Hematopoietic multipotent progenitor cell treated with erythropoietin and hydrocortisone succinate and interleukin-3 and kit ligand, for 8 days (in vitro differentiated cells): ENCODE data around the gene FBP1.

ENCODE experiments used
- DNase-seq: peaks from one replicate; pipeline ENCODE4 v3.0.0-alpha.2; 2015

FBP1 gene

DNA sequence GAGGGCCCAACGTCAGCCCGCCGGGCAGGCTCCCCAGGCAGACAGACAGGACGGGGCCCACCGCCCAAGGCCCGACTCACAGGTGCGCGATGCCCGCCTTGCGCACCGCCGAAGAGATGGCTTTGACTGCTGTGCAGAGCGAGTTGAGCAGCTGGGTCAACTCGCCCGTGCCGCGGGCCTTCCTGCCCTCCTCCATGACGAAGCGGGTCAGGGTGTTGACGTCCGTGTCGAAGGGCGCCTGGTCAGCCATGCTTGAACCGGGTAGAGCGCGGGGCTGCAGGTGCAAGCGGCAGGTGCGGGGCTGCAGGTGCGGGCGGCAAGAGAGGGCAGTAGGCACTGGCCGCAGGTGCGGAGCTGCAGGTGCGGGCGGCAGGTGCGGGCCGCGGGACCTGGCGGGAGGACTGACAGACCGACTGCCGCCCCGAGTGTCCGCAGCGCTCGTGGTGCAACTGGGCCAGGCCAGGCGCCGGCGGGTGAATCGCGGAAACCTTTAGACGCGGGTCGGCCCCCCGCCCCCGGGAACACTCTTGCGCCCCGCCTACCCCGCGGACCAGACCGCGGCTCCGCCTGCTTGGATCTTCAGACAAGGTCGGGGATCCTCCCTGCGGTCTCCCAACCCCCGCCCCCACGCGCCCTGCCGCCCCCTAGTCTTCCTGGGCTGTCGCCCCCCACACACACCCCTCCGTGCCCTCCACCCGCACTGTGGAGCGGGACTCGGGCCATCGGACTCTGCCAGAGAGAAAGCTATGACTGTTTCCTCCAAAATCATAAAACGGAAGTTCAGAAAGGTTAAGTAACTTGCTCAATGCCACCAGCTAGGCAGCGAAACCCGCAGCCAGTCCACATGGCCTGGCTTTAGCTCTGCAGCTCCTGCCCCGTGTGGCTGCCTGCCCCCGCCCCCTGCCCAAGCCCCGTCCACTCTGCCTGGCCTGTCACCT, at the start of gene FBP1:
FBP1 (minus strand) TSS at position 458 of the 938 bp plus-strand sequence; CDS start at position 250, 208 bp downstream.
- DNase-seq: peak; percentile 6

DNA sequence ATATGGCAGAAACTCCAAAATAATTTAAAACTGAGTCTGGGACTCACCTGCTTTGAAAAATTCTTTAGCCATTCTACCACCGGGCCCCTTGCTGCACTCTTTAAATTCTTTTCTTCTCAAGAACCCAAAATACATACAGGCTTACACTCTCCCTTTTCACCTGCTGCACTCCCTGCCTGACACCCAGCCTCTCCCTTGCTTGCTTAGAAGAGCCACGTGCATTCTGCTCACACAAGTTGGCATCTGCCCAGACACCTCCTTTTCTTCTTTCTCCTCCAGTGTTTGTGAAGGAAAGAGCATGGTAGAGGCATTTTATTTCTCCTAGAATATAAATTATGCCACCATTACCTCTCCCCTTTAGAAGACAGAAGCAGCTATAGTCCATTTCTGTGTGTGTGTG, 48.1 kb upstream of the FBP1 start:
- no peak for DNase-seq

- DNase-seq: no peak
These were observed 46.0 kb upstream of the FBP1 start for GRCh38 chr9:94685359-94685758.

- peak; percentile 60 for DNase-seq
These were observed 42.2 kb upstream of the FBP1 start for GRCh38 chr9:94681508-94681907.

GRCh38 chr9:94680621-94681020, 41.3 kb upstream of the FBP1 start:
- no peak for DNase-seq

GRCh38 chr9:94680020-94680419, 40.7 kb upstream of the FBP1 start:
- no peak for DNase-seq

DNA sequence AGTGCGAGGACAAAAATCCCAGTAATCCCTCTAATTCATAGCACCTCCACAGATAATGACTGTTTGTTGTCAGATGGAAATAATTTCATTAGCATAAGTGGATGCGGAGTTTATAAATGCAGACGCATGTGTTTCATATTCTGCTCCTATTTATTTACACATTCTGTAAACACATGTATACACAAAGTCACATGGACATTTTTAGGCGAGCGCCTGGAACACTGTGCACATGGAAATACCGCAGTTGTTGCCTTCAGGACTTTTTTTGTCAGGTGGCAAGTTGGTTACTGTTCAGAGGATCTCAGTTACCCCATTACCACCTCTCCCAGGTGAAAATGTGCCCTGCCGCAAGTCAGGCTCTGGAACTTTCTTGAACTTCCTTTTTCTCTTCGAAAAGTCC, 40.3 kb upstream of the FBP1 start:
- no peak for DNase-seq

DNA sequence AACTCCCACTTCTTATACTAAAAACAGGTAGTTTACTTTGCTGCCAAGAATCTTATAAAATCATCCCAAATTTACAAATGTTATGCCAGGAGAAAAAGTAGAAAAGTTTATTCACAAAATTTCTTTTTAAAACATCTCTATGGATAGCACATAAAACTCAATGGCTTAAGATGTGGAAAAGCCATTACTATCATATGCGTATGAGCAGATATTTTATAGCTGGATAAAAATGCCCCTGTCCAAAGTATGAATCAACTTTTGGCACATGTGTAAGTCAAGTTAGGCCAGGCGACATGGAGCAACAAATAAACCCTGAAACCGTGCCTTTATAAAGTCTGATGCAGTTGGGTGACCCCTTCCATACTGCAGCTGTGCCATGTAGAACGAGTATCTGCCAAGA, 38.6 kb upstream of the FBP1 start:
- DNase-seq: no peak

GRCh38 chr9:94676446-94677131, 37.3 kb upstream of the FBP1 start:
- no peak for DNase-seq

GRCh38 chr9:94675008-94675881, 35.9 kb upstream of the FBP1 start:
- no peak for DNase-seq

GRCh38 chr9:94672811-94673487, 33.6 kb upstream of the FBP1 start:
- DNase-seq: no peak

GRCh38 chr9:94668928-94669729, 29.8 kb upstream of the FBP1 start:
- peak; percentile 66 for DNase-seq

- DNase-seq: no peak
These were observed 29.2 kb upstream of the FBP1 start for GRCh38 chr9:94668418-94668927.

- no peak for DNase-seq
These were observed 27.2 kb upstream of the FBP1 start for GRCh38 chr9:94666364-94667099.

GRCh38 chr9:94665613-94666012, 26.3 kb upstream of the FBP1 start:
- no peak for DNase-seq

DNA sequence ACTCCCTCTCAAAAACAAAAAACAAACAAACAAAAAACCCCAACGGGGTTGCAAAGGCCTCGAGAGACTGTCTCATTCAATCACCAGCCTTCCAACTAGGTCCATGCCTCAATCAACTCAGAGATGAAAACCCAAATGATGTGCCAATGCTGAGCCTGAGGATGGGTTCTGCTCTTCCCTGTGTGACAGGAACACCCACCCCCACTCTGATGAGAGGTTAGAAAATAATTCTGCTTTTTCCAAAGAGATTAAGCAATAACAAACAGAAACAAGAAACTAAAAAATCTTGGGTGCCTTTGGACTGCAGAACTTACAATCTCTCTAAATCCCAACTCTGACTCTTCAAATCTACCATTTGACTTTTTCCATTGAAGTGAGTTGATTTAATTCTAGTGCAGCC, 25.5 kb upstream of the FBP1 start:
- DNase-seq: no peak

GRCh38 chr9:94663640-94664039, 24.3 kb upstream of the FBP1 start:
- no peak for DNase-seq

DNA sequence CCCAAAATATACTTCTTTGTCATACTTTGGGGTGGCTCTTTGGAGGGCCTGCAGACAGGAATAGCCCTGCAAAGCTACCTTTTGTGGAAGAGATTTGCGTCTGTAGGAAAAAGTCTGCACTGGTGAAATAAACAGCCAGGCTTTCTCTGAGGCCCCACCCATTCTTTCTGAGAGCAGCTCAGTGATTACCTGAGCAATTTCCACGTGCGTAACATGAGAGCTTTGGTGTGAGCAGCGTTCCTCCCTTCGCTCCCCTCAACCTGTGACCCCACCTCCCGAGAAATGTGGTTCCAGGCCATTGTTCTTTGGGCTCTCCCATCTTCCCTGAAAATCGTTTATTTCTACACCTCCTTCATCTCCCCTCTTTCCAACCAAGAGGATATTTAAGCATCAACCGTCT, 23.8 kb upstream of the FBP1 start:
- DNase-seq: no peak

DNA sequence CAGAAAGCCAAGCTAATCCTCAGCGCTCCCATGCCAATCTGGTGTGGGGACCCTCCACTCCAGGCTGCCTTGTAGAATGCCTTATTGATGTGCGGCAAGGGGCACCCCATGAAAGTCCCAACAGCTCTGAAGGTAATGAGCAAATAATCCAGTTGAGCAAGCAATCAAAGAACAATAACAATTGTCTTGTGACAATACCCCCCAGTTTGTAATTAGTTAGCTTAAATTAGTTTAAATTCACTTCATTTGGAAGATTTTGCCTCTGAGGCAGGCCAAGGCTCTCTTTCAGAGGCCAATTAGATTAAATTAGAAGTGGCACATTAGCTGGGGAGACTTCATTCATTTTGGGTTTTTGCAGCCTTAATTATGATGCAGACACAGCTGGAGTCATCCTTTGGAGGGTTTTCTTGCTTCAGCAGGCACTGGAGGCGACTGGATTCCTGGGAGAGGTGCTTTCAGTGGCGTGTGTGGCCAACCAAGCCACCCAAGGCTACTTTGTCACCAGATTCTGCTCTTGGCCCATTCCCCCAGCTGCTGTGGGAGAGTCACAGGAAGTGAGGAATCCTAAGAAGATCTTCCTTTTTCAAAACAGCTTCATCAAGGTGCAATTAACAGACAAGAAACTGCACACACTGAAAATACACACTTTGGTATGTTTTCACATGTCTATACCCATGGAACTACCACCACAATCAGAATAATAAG, 17.9 kb upstream of the FBP1 start:
- no peak for DNase-seq

GRCh38 chr9:94656200-94656599, 16.9 kb upstream of the FBP1 start:
- peak; percentile 22 for DNase-seq
